B cell (primary cell): ENCODE measurements around the gene PRKCB. TPM values are rescaled to one million over a fixed set of nuclear protein-coding genes. Genes with fewer than 3 reads are reported as not detected.
A peak's percentile ranks its signal among the peaks of the same experiment; 100 is the strongest.

Source experiments
- ATAC-seq: fragments of 200-7000 bp; cut with Tn5 transposase; one replicate; pipeline ENCODE4 v1.10.0; 2021; ENCODE audit warnings: low read depth, mild to moderate bottlenecking, moderate number of reproducible peaks, moderate library complexity
- CTCF ChIA-PET: fragments of 350-600 bp; sonication (Branson Sonifier 250); formaldehyde crosslinking; loops from one replicate; lab custom pipeline; 2021; ENCODE audit warnings: antibody characterized with exemption, inconsistent platforms; lab: Charles Lee
- POLR2A ChIA-PET: fragments of 350-600 bp; sonication (Branson Sonifier 250); formaldehyde crosslinking; loops from one replicate; lab custom pipeline; 2021; ENCODE audit warnings: antibody characterized with exemption; lab: Charles Lee
- DNase-seq: peaks from one replicate; pipeline ENCODE4 v3.0.0; 2013
- H2AFZ ChIP-seq: 2 replicates; pipeline ENCODE4 v1.6.1; 2012; ENCODE audit warnings: mild to moderate bottlenecking, low read depth, low read length; ENCODE audit not compliant: insufficient read depth, poor library complexity, severe bottlenecking
- H3K27ac ChIP-seq, 2 donors: 1 replicate in 1 of 2; 2 replicates in 1 of 2; pipeline ENCODE4 v1.5.1; 2012 to 2013; ENCODE audit warnings: low read length in 2 of 2, mild to moderate bottlenecking in 2 of 2, moderate library complexity in 1 of 2
- H3K27me3 ChIP-seq, 4 experiments: fragments of 200-600 bp in 1 of 4; sonication (generic) in 1 of 4; replicated peaks in 1 of 4; 1 replicate in 2 of 4; 2 replicates in 2 of 4; pipeline versions ENCODE4 v1.6.1 to v1.7.0; 2013 to 2016; ENCODE audit warnings: low read length in 3 of 4, mild to moderate bottlenecking in 2 of 4, mixed read lengths in 1 of 4, moderate library complexity in 1 of 4; ENCODE audit not compliant: insufficient read depth in 4 of 4, control insufficient read depth in 3 of 4; ENCODE audit errors: control extremely low read depth in 1 of 4
- H3K36me3 ChIP-seq, 2 experiments: replicated peaks in 1 of 2; 1 replicate in 1 of 2; 2 replicates in 1 of 2; pipeline versions ENCODE4 v1.6.1 to v1.7.1; 2013; ENCODE audit warnings: low read length in 1 of 2; ENCODE audit not compliant: insufficient read depth in 2 of 2, control insufficient read depth in 1 of 2; ENCODE audit errors: control extremely low read depth in 1 of 2, extremely low read depth in 1 of 2
- H3K4me1 ChIP-seq, 2 donors: fragments of 200-600 bp in 1 of 2; sonication (generic) in 1 of 2; 1 replicate in 1 of 2; 2 replicates in 1 of 2; pipeline versions ENCODE4 v1.5.1 to v1.6.1; 2013 to 2017; ENCODE audit warnings: low read length in 2 of 2; ENCODE audit not compliant: control insufficient read depth in 2 of 2, insufficient read depth in 2 of 2
- H3K4me2 ChIP-seq: replicated peaks from 2 replicates; pipeline ENCODE3; 2012; ENCODE audit warnings: mild to moderate bottlenecking, low read depth, low read length; ENCODE audit not compliant: poor library complexity, severe bottlenecking
- H3K4me3 ChIP-seq, 5 experiments: fragments of 200-600 bp in 1 of 5; sonication (generic) in 1 of 5; 1 replicate in 3 of 5; 2 replicates in 2 of 5; pipeline versions ENCODE4 v1.5.1 to v1.7.0; 2011 to 2016; ENCODE audit warnings: low read length in 4 of 5, mild to moderate bottlenecking in 4 of 5, low read depth in 2 of 5, control low read depth in 1 of 5, moderate library complexity in 1 of 5; ENCODE audit not compliant: insufficient read depth in 1 of 5; ENCODE audit errors: control extremely low read depth in 1 of 5, extremely low read depth in 1 of 5
- H3K79me2 ChIP-seq: fragments of 200-600 bp; sonication (generic); one replicate; pipeline ENCODE4 v1.6.0; 2016; ENCODE audit warnings: low read length; ENCODE audit not compliant: control insufficient read depth, insufficient read depth
- H3K9ac ChIP-seq: fragments of 200-600 bp; sonication (generic); 2 replicates; pipeline ENCODE4 v1.6.1; 2017; ENCODE audit warnings: mild to moderate bottlenecking, low read length, moderate library complexity
- H3K9me3 ChIP-seq, 3 donors: one replicate each; pipeline versions ENCODE4 v1.6.1 to v1.7.1; 2013; ENCODE audit warnings: low read length in 2 of 3; ENCODE audit not compliant: control insufficient read depth in 2 of 3, insufficient read depth in 1 of 3; ENCODE audit errors: control extremely low read depth in 1 of 3
- H4K20me1 ChIP-seq: 2 replicates; pipeline ENCODE4 v1.6.0; 2012; ENCODE audit warnings: mild to moderate bottlenecking, low read length; ENCODE audit not compliant: insufficient read depth, control insufficient read depth, poor library complexity, severe bottlenecking
- H3K27ac Mint-ChIP-seq: one replicate; pipeline ENCODE4 v1.8.0; 2021; ENCODE audit warnings: mixed read lengths
- H3K27me3 Mint-ChIP-seq: one replicate; pipeline ENCODE4 v1.8.0; 2021; ENCODE audit warnings: mixed read lengths
- H3K4me1 Mint-ChIP-seq: one replicate; pipeline ENCODE4 v1.8.0; 2021; ENCODE audit warnings: mixed read lengths
- H3K4me3 Mint-ChIP-seq: one replicate; pipeline ENCODE4 v1.8.0; 2021; ENCODE audit warnings: mixed read lengths
- H3K9me3 Mint-ChIP-seq: one replicate; pipeline ENCODE4 v1.8.0; 2022; ENCODE audit warnings: mixed read lengths; ENCODE audit not compliant: insufficient read depth
- EZH2 ChIP-seq: IDR thresholded peaks from 2 replicates; pipeline ENCODE4 v1.6.1; 2012; ENCODE audit warnings: borderline replicate concordance, low read depth, mild to moderate bottlenecking, moderate library complexity, low read length; ENCODE audit not compliant: insufficient read depth, poor library complexity, severe bottlenecking
- WGBS: methylation state at CpG from one replicate; pipeline ENCODE4 v1.1.5; 2013; ENCODE audit warnings: missing lambda C conversion rate; ENCODE audit not compliant: insufficient coverage; 5-methylcytosine and 5-hydroxymethylcytosine counted together
- intact Hi-C: fragments of 100-400 bp; cut with micrococcal nuclease; formaldehyde crosslinking; loops from one replicate; pipeline ENCODE4 v1.10.0; 2022
- polyA plus RNA-seq: library from polyadenylated mRNA; depleted of rRNA; stranded (reverse); fragments of >200 nt; gene quantifications from 2 replicates; pipeline ENCODE4 v1.2.3, GENCODE V29; 2012
- total RNA-seq, 2 donors: library from RNA; stranded (reverse); fragments of 120-200 nt in 1 of 2; gene quantifications; 1 replicate in 1 of 2; 2 replicates in 1 of 2; pipeline versions ENCODE4 v1.2.3 to v1.2.4, GENCODE V29; 2013 to 2022
- TF ChIP-seq, protein P1 (sequence below): fragments of 200-600 bp; IDR thresholded peaks from one replicate; pipeline ENCODE4 v1.8.0; 2022; ENCODE audit warnings: antibody characterized with exemption, mild to moderate bottlenecking

Gene PRKCB
- total and polyA plus RNA-seq, 2 donors (not counting 1 experiment from before 2014, with no cell fraction given): 106 to 373 TPM

DNA sequence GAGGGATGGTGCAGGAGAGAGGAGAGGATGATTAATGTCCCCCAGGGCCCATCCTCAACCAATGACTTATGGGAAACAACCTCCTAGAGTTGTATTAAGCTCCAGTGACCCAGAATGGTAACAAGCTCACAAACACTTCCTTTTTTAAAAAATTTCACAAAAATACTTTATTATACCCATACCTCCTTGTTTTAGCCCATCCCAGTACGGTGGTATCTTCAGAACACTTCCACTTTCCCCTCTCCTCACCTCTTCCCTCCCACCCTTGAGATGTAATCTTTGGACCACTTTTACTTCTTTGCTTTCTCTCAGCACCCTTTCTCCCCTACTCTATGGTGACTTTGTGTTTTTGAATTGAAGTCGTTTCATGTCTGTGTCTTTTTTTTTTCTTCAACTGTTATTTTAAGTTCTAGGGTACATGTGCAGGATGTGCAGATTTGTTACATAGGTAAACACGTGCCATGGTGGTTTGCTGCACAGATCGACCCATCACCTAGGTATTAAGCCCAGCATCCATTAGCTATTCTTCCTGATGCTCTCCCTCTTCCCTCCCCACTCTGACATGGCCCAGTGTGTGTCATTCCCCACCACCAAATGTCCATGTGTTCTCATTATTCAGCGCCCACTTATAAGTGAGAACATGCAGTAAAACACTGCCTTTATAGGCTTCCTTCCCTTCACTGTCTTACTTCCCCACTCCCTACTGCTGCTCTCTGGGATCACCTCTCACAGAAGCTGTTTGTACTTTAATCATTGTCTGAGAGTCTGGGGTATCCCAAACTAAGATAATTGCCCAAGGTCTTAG, 124.5 kb downstream of the PRKCB start:
- peak overlapping the region; percentile 32 for H3K9ac ChIP-seq
- CTCF ChIA-PET: interaction anchor here (0.9 to 5.6 kb wide), 12 partner anchors 9 to 157 kb away, joined by 3 to 45 read pairs (median 4); no protein-coding TSS in a partner anchor
- WGBS: 0% methylated on average over 3 of the region's 5 CpGs
- H3K27me3 ChIP-seq: no peaks in the 10 kb centered on the region
- no peak for TF ChIP-seq EZH2
- peak overlapping the region; percentile 79 to 88 for H3K27ac ChIP-seq
- Mint-ChIP-seq H3K4me1 (peaks cover 81% of the 10 kb centered on the region), H3K27ac (peak overlapping the region; percentile 87), H3K9me3 (no peaks in the 10 kb centered on the region), H3K4me3 (peak overlapping the region; percentile 59), H3K27me3 (no peaks in the 10 kb centered on the region)
- H3K4me1 ChIP-seq: peaks cover 70 to 73% of the 10 kb centered on the region in 2 donors
- peaks cover 2 to 31% of the 10 kb centered on the region in 2 experiments for H3K36me3 ChIP-seq
- no peak overlapping the region for H2AFZ ChIP-seq
- H3K9me3 ChIP-seq: no peaks in the 10 kb centered on the region
- ATAC-seq (peak; percentile 60), DNase-seq (peak; percentile 42)
- intact Hi-C loops: no loop called here
- peaks cover 96% of the 10 kb centered on the region for H3K79me2 ChIP-seq
- H4K20me1 ChIP-seq: no peaks in the 10 kb centered on the region
- H3K4me3 ChIP-seq: peak overlapping the region in 2 of 5 experiments; percentile 11 to 49
- POLR2A ChIA-PET: interaction anchor here (0.6 to 1.9 kb wide), 6 partner anchors 11 to 141 kb away, joined by 3 to 6 read pairs (median 4); no protein-coding TSS in a partner anchor
- H3K4me2 ChIP-seq: peak overlapping the region; percentile 68

DNA sequence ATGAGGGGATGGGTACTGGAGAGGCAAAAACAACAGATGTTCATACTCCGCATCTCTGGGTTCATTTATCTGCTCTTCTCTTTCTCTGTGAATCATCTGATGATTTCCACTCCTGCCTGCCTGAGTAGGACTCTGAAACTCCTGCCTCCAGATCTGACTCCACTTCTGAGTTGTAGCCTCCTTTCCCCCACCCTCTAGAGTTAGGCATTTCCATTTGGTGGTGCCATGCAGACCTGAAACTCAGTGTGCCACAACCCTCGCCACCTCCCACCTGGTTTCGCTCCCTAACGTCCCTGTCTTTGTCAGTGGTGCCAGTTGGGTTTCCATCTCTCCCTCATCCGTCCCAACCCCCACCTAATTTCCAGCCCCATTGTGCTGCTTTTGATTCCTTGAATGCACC, 126.2 kb downstream of the PRKCB start:
- H3K79me2 ChIP-seq: peaks cover 98% of the 10 kb centered on the region
- POLR2A ChIA-PET: interaction anchor here (0.7 kb wide), 1 partner anchor 161 kb away, joined by 3 read pairs; no protein-coding TSS in a partner anchor
- H3K4me1 ChIP-seq: peaks cover 69 to 71% of the 10 kb centered on the region in 2 donors
- peak overlapping the region in 1 of 2 donors; percentile 88 for H3K27ac ChIP-seq
- CTCF ChIA-PET: no interaction called here
- DNase-seq (no peak), ATAC-seq (no peak)
- TF ChIP-seq EZH2: no peak
- TF ChIP-seq, protein P1, sequence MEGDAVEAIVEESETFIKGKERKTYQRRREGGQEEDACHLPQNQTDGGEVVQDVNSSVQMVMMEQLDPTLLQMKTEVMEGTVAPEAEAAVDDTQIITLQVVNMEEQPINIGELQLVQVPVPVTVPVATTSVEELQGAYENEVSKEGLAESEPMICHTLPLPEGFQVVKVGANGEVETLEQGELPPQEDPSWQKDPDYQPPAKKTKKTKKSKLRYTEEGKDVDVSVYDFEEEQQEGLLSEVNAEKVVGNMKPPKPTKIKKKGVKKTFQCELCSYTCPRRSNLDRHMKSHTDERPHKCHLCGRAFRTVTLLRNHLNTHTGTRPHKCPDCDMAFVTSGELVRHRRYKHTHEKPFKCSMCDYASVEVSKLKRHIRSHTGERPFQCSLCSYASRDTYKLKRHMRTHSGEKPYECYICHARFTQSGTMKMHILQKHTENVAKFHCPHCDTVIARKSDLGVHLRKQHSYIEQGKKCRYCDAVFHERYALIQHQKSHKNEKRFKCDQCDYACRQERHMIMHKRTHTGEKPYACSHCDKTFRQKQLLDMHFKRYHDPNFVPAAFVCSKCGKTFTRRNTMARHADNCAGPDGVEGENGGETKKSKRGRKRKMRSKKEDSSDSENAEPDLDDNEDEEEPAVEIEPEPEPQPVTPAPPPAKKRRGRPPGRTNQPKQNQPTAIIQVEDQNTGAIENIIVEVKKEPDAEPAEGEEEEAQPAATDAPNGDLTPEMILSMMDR: no peak
- H3K9me3 ChIP-seq: no peaks in the 10 kb centered on the region
- 87% methylated on average over 5 of the region's 5 CpGs for WGBS
- Mint-ChIP-seq H3K27me3 (no peaks in the 10 kb centered on the region), H3K9me3 (no peaks in the 10 kb centered on the region), H3K4me1 (peaks cover 84% of the 10 kb centered on the region), H3K4me3 (peak overlapping the region; percentile 39), H3K27ac (peak overlapping the region; percentile 92)
- intact Hi-C loops: no loop called here
- no peaks in the 10 kb centered on the region for H3K27me3 ChIP-seq
- no peak overlapping the region for H2AFZ ChIP-seq
- H3K4me3 ChIP-seq: peak overlapping the region in 1 of 5 experiments; percentile 1
- H4K20me1 ChIP-seq: peaks cover 7% of the 10 kb centered on the region
- H3K4me2 ChIP-seq: peak overlapping the region; percentile 68
- H3K9ac ChIP-seq: no peak overlapping the region
- H3K36me3 ChIP-seq: peaks cover 2 to 41% of the 10 kb centered on the region in 2 experiments
